Pulmonary artery endothelial cell (primary cell): ENCODE measurements around the gene FOXP1. TPM values are rescaled to one million over a fixed set of nuclear protein-coding genes. Genes with fewer than 3 reads are reported as not detected.
A peak's percentile ranks its signal among the peaks of the same experiment; 100 is the strongest.

Experiments
- DNase-seq: peaks from one replicate; pipeline ENCODE4 v3.0.0-alpha.2; 2011; ENCODE audit warnings: low read depth, low spot score
- total RNA-seq: library from RNA; depleted of rRNA; stranded (reverse); fragments of >200 nt; gene quantifications from 2 replicates; pipeline ENCODE4 v1.2.3, GENCODE V29; 2014

Gene FOXP1
- total RNA-seq, 1 donor from 2014 or later = 48.2 TPM

DNA sequence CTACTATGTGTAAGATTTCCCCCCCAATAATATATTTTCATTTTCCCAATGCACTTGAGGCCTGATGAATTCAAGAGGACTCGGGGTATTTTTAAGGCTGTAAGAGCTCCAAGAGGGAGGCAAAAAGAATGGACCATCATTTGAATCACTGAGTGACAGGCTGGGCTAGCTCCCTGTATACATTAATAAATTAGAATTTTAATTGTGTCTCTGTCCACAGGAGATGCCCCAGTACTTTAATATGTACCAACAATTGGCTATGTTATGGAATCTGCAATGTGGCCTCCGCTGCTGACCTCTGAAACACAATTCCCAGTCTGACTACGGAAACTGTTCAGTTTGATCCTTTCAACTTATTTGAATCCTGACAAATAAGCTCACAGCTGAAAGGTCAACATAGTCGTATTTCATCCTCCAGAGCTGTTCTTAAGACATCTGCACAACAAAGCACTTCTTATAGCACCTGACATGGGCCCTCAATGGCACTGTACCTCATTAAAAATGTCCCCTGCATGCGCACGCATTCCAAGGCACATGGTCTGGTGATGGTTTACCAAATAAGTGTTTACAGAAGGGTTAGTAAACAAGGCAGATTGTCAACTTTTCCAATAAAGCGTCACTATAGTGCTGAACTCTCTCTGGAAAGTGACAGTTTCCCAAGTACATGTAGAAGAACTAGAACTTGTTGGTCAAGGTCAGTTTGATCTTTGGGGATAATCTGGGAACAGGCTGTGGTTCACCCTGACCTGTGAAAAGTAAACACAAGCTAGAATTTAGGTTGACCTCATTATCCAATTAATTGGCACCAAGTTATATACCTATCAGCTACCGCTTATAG, 472.9 kb downstream of the FOXP1 start:
- no peak for DNase-seq

- no peak for DNase-seq
Measured at GRCh38 chr3:71109977-71110285, 473.6 kb downstream of the FOXP1 start.

DNA sequence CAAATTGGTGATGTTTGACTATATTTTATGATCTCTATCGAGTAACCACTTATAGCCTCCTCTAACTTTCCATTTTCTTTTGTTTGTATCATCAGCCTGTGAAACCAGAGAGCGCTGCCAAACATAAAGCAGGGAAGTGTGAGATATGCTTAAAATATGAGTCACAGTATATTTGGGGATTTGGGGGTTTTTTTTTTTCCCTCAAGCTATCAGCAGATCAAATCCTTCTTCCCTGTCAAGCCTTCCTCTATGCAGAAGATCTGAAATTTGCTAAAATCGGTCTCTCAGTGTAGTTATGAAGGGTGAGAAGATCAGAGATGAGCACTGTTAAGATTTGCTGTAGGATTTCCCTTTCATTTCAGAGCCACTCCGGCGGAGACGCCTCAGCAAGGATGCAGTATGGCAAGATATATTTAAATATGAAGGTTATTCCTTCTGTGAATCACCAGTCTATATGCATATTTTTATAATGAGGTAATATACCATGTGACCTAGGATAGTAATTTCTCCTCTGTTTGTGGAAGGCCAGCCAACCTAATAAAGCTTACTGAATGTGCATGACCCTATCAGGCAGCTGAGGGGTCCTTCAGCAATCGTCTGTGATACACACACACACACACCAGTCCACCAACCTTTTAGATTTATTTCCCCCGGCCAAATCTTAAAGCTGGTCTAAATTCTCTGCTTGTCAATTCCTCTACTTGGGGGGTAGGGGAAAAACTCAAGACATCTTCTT, 474.1 kb downstream of the FOXP1 start:
- DNase-seq = no peak

- no peak for DNase-seq
Measured at GRCh38 chr3:71107926-71108325, 475.6 kb downstream of the FOXP1 start.

GRCh38 chr3:71104976-71105375, 478.6 kb downstream of the FOXP1 start:
- no peak for DNase-seq

DNA sequence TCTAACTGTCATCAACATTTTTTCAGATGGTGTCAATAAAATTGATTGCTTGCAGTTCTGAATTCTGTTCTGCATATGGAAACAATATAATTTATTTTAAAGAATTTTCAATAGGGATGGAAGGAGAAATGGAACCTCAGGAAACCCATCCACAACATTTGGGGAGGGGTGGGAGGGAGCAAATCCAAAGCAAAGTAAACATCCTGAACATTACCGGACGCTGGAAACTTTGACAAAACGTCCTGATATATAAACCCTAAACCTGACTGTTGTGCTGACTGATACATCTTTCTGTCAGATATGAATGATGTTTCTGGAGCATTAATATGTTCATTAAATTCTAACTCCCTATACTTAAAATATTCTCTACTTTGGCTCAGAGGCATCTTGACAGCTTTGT, 479.0 kb downstream of the FOXP1 start:
- DNase-seq = no peak

DNA sequence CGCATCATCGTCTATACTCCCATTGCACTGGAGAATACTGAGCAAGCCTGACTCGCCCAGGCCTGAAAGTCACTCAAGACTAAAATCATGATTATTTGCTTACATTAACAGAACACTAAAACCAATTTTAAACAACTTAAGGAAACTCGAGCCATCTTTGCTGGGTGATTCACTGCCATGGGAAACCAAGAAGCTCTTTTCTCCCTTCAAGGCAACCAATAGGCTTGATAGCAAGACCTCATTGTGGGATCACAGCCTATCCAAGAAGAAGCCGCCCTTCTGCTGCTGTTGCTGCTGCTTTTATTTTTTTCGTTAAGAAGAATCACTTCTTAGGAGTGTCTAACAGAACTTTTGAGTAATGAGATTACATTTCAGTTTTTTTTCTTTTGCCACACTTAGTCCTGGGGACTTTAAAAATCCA, 479.4 kb downstream of the FOXP1 start:
- no peak for DNase-seq

DNA sequence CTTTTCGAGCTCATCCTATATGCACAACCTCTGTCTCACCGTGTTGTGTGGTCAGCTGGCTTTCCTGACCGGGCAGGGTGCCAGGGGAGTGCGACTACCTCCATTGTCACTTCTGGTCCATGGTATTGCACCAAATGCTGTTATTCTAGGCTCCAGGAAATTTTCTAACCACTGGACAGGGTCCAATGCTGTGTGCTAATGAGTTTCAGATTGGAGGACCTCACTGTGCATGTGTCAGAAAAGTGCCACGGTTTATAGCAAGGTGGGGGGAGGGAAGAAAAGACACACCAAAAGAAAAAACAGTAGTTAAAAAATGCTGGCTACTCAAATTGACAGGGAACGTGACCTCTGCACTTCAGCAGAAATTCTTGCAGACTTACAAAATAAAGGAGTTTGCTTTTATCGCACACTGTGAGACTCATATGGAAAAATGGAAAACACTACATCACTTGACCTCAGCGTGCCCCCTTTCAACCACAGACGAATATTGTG, 480.1 kb downstream of the FOXP1 start:
- peak; percentile 55 for DNase-seq

- peak; percentile 67 for DNase-seq
Measured at GRCh38 chr3:71102111-71102983, 481.2 kb downstream of the FOXP1 start.

- DNase-seq = no peak
Measured at GRCh38 chr3:71101626-71102025, 481.9 kb downstream of the FOXP1 start.

DNA sequence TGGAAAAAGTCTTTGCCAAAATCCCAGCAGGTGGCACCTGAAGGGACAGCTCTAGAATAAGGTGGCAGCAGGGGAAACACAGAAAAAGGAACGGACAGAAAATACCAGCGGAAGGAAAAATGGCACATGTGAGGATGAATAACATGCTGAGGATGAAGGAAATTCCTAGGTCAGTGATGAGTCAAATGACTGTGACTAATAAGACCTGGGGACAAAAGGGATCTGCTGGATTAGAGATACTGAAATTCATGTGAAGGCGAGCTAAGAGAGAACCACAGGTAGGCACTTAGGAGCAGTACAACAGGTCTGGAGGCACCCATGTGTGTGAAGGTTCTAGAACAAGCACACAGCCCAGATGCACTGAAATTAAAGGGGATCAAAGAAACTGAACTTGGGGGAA, 482.5 kb downstream of the FOXP1 start:
- peak; percentile 13 for DNase-seq

- no peak for DNase-seq
Measured at GRCh38 chr3:71099997-71100719, 483.4 kb downstream of the FOXP1 start.

DNA sequence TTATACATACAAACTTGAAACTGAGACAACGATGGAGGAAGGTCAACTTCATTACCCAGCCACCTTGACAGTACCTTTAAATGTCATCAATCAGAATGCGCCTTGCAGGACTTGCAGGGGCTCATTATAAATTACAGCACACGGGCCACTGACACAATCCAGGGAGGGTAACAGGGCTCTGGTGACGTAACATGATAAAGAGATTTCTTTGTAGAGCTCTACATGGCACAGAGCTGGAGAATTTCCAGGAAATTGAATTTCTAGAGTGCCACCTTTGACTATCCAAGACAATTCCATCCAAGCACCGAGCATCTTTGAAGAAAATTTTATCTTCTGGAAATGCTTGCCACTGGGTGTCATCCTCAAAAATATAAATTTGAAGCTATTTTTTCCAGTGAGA, 486.0 kb downstream of the FOXP1 start:
- no peak for DNase-seq

DNA sequence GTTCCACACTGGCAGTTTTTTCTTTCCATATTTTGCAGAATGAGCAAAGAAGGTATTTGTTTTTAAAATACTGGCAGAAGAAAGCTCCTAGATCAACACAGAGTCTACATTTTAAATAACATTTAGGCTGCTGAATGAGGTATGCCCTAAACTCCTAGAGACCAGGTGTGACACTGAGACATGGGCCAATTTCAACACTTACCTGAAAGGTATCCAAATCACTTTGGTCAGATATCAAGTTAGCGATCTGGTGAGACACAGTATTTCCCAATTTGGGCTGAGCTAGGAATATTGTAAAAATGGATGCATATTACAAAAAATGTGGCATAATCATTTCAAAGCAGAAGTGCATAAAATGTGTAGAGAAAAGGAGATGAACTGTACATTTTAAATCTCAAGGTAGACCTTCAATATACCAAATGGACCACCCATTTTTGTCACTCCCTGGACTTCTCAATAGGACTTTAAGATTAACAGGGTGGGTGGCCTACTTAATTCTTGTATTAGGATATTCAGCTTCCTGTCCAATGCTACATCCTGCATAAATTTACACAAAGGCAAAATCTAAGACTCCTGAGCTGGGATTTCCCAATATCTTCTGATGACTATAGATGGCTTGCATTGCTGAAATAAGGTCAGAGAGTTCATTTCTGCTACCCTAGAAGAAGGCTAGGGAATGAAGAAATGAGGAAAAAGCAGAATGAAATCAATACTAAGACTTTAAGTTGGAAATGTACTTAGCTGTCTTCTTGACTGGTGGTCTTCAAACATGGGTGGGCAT, 487.8 kb downstream of the FOXP1 start:
- no peak for DNase-seq

GRCh38 chr3:71094658-71095209, 488.8 kb downstream of the FOXP1 start:
- DNase-seq = no peak

GRCh38 chr3:71092665-71093064, 490.9 kb downstream of the FOXP1 start:
- no peak for DNase-seq

DNA sequence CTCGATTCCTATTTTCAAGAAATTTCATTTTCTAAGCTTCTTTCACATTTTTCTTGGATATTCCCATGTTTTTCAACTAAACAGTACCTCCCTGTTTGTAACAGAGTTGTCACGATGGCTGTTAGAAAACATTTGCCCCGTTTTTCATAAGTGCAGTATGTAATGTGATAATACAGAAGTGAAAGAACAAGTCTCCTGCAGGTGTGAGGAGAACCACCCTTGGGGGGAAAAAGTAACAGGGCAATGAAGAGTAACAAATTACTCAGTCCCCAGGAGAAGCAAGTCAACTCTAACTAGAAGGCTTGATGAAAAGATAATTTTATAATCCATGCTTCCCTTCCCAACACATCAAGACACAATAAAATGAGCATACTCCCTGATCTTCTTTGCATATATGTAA, 493.3 kb downstream of the FOXP1 start:
- DNase-seq = no peak

DNA sequence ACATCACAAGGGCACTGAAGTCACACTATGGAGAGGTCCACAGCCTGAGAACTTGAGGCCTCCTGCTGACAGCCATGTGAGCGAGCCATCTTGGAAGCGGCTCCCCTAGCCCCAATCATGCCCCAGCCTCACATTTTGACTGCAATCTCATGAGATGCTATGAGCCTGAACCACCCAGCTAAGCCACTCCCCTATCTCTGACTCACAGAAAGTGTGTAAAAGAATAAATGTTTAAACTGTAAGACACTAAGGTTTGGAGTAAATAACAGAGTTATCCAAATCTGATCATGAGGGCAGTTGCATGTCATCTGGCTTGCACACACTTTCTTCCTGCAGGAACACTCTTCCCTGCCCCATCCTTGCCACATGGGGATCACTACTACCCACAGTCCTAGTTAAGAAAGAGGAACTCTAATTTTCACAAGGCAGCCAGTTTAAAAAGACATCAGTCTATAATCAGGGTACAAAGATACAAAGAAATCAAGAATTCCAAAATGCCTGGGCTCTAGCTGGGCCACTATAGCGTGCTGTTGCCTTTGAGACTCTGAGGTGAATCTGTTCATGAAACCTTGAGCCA, 494.2 kb downstream of the FOXP1 start:
- DNase-seq = no peak

DNA sequence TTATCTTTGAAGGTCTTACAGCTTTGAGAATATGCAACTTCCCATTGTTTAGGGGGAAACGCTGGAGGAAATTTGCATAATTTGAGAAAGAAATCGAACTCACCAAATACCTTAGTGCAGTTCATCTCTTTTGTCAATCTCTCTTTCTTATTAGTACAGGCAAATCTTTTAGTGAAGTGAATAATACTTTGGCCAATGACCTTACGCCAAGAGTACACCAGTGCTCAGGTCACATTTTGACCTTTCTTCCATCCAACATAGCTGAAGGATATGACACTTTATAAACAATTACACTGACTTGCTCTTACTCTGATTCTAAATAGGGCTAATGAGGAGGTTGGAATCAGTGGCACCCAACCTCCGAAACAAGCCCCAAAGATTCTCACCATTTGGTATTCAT, 494.8 kb downstream of the FOXP1 start:
- DNase-seq = no peak
